GM23248 (cell line): ENCODE results near the gene SAMD1. TPM values are rescaled to one million over a fixed set of nuclear protein-coding genes. Genes with fewer than 3 reads are reported as not detected.
A peak's percentile ranks its signal among the peaks of the same experiment; 100 is the strongest.

ENCODE experiments used
- DNase-seq: peaks from one replicate; pipeline ENCODE4 v3.0.0-alpha.2; 2015
- H2AFZ ChIP-seq: fragments of 200-600 bp; sonication (generic); 2 replicates; pipeline ENCODE4 v1.6.1; 2016; ENCODE audit warnings: antibody characterized with exemption
- H3F3A ChIP-seq: fragments of 200-600 bp; sonication (generic); 2 replicates; pipeline ENCODE4 v1.6.1; 2016; ENCODE audit warnings: mild to moderate bottlenecking, antibody characterized with exemption, mixed run types; ENCODE audit not compliant: insufficient read depth
- H3K27ac ChIP-seq: fragments of 200-600 bp; sonication (generic); 2 replicates; pipeline ENCODE4 v1.5.1; 2016; ENCODE audit warnings: mild to moderate bottlenecking
- H3K27me3 ChIP-seq: fragments of 200-600 bp; sonication (generic); replicated peaks from 2 replicates; pipeline ENCODE4 v1.6.1; 2016; ENCODE audit warnings: mild to moderate bottlenecking; ENCODE audit not compliant: insufficient read depth
- H3K36me3 ChIP-seq: fragments of 200-600 bp; sonication (generic); 2 replicates; pipeline ENCODE4 v1.6.1; 2016; ENCODE audit warnings: low read depth, mild to moderate bottlenecking
- H3K4me1 ChIP-seq: fragments of 200-600 bp; sonication (generic); 2 replicates; pipeline ENCODE4 v1.6.1; 2016; ENCODE audit warnings: mild to moderate bottlenecking; ENCODE audit not compliant: insufficient read depth
- H3K4me2 ChIP-seq: fragments of 200-600 bp; sonication (generic); one replicate; pipeline ENCODE4 v1.6.1; 2016; ENCODE audit warnings: mild to moderate bottlenecking; ENCODE audit not compliant: unreplicated experiment
- H3K4me3 ChIP-seq: fragments of 200-600 bp; sonication (generic); 2 replicates; pipeline ENCODE4 v1.5.1; 2016; ENCODE audit warnings: mild to moderate bottlenecking
- H3K79me2 ChIP-seq: fragments of 200-600 bp; sonication (generic); 2 replicates; pipeline ENCODE4 v1.6.1; 2016; ENCODE audit warnings: mild to moderate bottlenecking; ENCODE audit not compliant: insufficient read depth
- H3K9ac ChIP-seq: fragments of 200-600 bp; sonication (generic); 2 replicates; pipeline ENCODE4 v1.6.1; 2016; ENCODE audit warnings: mild to moderate bottlenecking
- H3K9me2 ChIP-seq: fragments of 200-600 bp; sonication (generic); 2 replicates; pipeline ENCODE4 v1.6.1; 2016; ENCODE audit warnings: mixed run types, mild to moderate bottlenecking, moderate library complexity; ENCODE audit not compliant: insufficient read depth
- H3K9me3 ChIP-seq: fragments of 200-600 bp; sonication (generic); one replicate; pipeline ENCODE4 v1.6.1; 2017; ENCODE audit warnings: low read depth
- H4K20me1 ChIP-seq: fragments of 200-600 bp; sonication (generic); 2 replicates; pipeline ENCODE4 v1.6.0; 2016; ENCODE audit not compliant: insufficient read depth
- EZH2 ChIP-seq: fragments of 200-600 bp; sonication (generic); IDR thresholded peaks from 2 replicates; pipeline ENCODE4 v1.6.1; 2018; ENCODE audit warnings: antibody characterized with exemption, mild to moderate bottlenecking; ENCODE audit not compliant: insufficient read depth, poor library complexity, severe bottlenecking
- EZH2phosphoT487 ChIP-seq: fragments of 200-600 bp; sonication (generic); IDR thresholded peaks from 2 replicates; pipeline ENCODE4 v1.6.1; 2018; ENCODE audit warnings: antibody characterized with exemption, moderate library complexity, mild to moderate bottlenecking, low read depth; ENCODE audit not compliant: insufficient read depth
- WGBS, 2 experiments: methylation state at CpG; one replicate each; pipeline ENCODE4 v1.1.6; 2015 to 2017; ENCODE audit warnings: low lambda C conversion rate in 2 of 2, low coverage in 1 of 2; ENCODE audit errors: missing lambda C conversion rate in 2 of 2; 5-methylcytosine and 5-hydroxymethylcytosine counted together
- in situ Hi-C: fragments of 300-500 bp; cut with MboI; formaldehyde crosslinking; loops from 2 replicates; pipeline ENCODE4 v1.15.0; 2020
- polyA plus RNA-seq: library from polyadenylated mRNA; unstranded; fragments of >200 nt; fragmentation: Nextera tagmentation; extraction: Ambion mirVana; gene quantifications from 2 replicates; pipeline ENCODE4 v1.2.1, GENCODE V29; 2016
- total RNA-seq: library from RNA; depleted of rRNA; stranded (reverse); fragments of >200 nt; shearing (Covaris generic); gene quantifications from 2 replicates; pipeline ENCODE4 v1.2.3, GENCODE V29; 2014

The SAMD1 gene
- total and polyA plus RNA-seq, 2 experiments from 2014 or later: 5.7 to 50.8 TPM

DNA sequence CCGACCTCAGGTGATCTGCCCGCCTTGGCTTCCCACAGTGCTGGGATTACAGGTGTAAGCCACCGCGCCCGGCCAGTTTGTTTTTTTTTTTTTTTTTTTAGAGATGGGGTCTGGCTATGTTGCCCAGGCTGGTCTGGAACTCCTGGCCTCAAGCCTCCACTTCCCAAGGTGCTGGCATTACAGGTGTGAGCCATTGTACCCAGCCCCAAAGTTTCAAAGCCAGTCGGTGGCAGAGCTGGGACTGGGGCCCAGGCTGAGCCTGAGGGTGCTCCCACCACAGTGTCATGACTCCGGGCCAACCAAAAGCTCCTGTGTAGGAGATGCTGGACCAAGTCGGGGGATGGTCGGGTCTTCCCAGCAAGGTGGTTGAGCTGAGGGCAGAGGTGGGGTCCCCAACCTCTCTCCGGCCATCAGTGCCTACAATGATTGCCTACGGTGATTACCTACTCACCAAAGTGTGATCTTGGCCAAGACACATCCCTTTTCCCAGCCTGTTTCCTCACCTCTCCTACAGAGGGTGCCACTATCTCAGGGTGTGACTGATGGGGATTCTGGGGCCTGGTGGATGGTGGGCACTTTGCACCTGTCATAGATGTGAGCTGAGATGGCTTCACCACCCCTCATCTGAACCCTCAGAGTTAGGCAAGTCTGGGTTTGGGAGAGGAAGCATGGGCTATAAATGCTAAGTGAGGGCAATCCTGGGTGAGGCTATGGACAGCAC, 5.9 kb upstream of the SAMD1 start:
- no peak for DNase-seq
- H3F3A ChIP-seq: 0 out of 2 replicates have a peak, but pooled peaks cover 4% of the 10 kb centered on the region
- H3K36me3 ChIP-seq: 0 out of 2 replicates have a peak, but pooled peaks cover 8% of the 10 kb centered on the region
- H3K9me2 ChIP-seq: no peaks in the 10 kb centered on the region
- no peaks in the 10 kb centered on the region for H4K20me1 ChIP-seq
- in situ Hi-C loops: no loop called here
- H3K4me1 ChIP-seq: no peaks in the 10 kb centered on the region; the same call in 1 of the 2 replicates
- no peak for TF ChIP-seq EZH2phosphoT487
- no peak for TF ChIP-seq EZH2
- no peaks in the 10 kb centered on the region for H3K27me3 ChIP-seq
- no peak overlapping the region for H3K4me3 ChIP-seq
- no peak overlapping the region for H3K4me2 ChIP-seq
- no peak overlapping the region for H3K27ac ChIP-seq
- no peak overlapping the region for H2AFZ ChIP-seq
- 96 to 97% methylated on average over 11 of the region's 11 CpGs for WGBS, 2 experiments
- no peak overlapping the region for H3K9ac ChIP-seq
- H3K9me3 ChIP-seq: no peaks in the 10 kb centered on the region
- no peaks in the 10 kb centered on the region for H3K79me2 ChIP-seq

DNA sequence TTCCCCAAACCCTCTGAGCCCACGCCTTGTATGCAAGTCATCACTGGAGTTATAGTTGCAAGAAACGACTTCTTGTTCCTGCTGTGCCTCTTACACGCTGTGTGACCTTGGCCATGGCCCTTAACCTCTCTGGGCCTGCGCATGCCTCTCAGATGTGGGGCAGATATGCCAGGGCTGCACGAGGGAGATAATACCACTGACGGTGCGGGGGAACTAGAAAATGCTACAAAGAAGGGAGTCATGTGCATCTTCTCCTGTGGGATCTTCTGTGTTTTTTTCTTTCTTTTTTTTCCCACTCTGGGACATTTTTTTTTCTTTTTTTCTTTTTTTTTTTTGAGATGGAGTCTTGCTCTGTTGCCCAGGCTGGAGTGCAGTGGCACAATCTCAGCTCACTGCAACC, 4.3 kb upstream of the SAMD1 start:
- no peak overlapping the region for H3K4me3 ChIP-seq
- no peak overlapping the region for H3K9ac ChIP-seq
- DNase-seq: no peak
- H3K4me1 ChIP-seq: no peaks in the 10 kb centered on the region; the same call in 1 of the 2 replicates
- no peak overlapping the region for H3K27ac ChIP-seq
- no peak for TF ChIP-seq EZH2
- no peak for TF ChIP-seq EZH2phosphoT487
- H3K4me2 ChIP-seq: no peak overlapping the region
- H2AFZ ChIP-seq: no peak overlapping the region
- H3K9me2 ChIP-seq: no peaks in the 10 kb centered on the region
- H3K79me2 ChIP-seq: no peaks in the 10 kb centered on the region
- H3F3A ChIP-seq: 0 out of 2 replicates have a peak, but pooled peaks cover 4% of the 10 kb centered on the region
- WGBS, 2 experiments: 90 to 91% methylated on average over 7 of the region's 7 CpGs
- no peaks in the 10 kb centered on the region for H4K20me1 ChIP-seq
- in situ Hi-C loops: no loop called here
- H3K27me3 ChIP-seq: no peaks in the 10 kb centered on the region
- H3K36me3 ChIP-seq: 0 out of 2 replicates have a peak, but pooled peaks cover 5% of the 10 kb centered on the region
- no peaks in the 10 kb centered on the region for H3K9me3 ChIP-seq

- Histone ChIP-seq H3F3A (0 out of 2 replicates have a peak, but pooled peaks cover 4% of the 10 kb centered on the region), H3K27me3 (no peaks in the 10 kb centered on the region), H3K9ac (no peak overlapping the region), H3K79me2 (peaks cover 10% of the 10 kb centered on the region), H3K4me1 (peaks cover 3% of the 10 kb centered on the region), H3K9me2 (no peaks in the 10 kb centered on the region), H3K36me3 (0 out of 2 replicates have a peak, but pooled peaks cover 5% of the 10 kb centered on the region), H4K20me1 (no peaks in the 10 kb centered on the region), H3K4me3 (no peak overlapping the region), H3K9me3 (no peaks in the 10 kb centered on the region), H2AFZ (no peak overlapping the region), H3K4me2 (no peak overlapping the region), H3K27ac (no peak overlapping the region)
- no peak for TF ChIP-seq EZH2phosphoT487
- in situ Hi-C loops: no loop called here
- no peak for DNase-seq
- 97 to 98% methylated on average over 9 of the region's 9 CpGs for WGBS, 2 experiments
These were observed 2.7 kb upstream of the SAMD1 start for GRCh38 chr19:14093117-14093823.

DNA sequence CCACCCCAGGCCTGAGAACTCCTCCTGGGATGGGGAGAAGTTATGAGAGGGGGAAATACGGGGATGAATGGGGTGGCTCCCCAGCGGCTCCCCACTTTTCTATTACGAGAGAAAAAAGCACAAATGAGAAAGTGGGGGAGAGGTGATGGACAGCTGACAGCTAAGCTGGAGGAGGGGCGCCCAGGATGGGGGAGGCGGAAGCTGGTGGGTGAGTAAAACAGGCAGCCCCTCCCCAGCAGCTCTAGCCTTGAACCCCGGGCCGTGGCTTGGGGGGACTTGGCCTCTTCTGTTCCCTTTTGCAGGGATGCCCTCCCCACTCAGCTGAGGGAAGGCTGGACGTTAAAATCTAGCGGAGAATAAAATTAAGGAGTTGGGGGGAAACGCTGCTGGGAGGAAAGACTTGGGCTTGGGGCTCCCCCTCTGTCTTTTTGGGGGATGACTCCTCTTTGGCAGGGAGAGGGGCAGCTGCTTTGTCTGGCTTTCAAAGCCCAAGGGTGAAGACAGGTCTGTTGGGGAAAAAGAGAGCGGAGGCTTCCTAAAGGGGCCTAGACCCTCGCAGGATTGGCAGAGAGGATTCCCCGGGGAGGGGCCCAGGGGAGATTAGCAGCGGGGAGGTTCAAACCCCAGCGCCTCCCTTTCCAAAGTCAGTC, 1.4 kb upstream of the SAMD1 start:
- H3K4me3 ChIP-seq: peak overlapping the region; percentile 93
- peak overlapping the region; percentile 90 for H3K4me2 ChIP-seq
- H3K27ac ChIP-seq: peak overlapping the region; percentile 57
- WGBS, 2 experiments: 6 to 9% methylated on average over 15 of the region's 15 CpGs
- H4K20me1 ChIP-seq: no peaks in the 10 kb centered on the region
- 0 out of 2 replicates have a peak, but pooled peaks cover 5% of the 10 kb centered on the region for H3K36me3 ChIP-seq
- H3F3A ChIP-seq: 0 out of 2 replicates have a peak, but pooled peaks cover 4% of the 10 kb centered on the region
- H2AFZ ChIP-seq: peak overlapping the region; percentile 90
- no peaks in the 10 kb centered on the region for H3K9me2 ChIP-seq
- H3K27me3 ChIP-seq: no peaks in the 10 kb centered on the region
- peaks cover 10% of the 10 kb centered on the region for H3K79me2 ChIP-seq
- H3K4me1 ChIP-seq: peaks cover 3% of the 10 kb centered on the region
- TF ChIP-seq EZH2phosphoT487 (no peak), EZH2 (no peak)
- DNase-seq: peak; percentile 34
- no peaks in the 10 kb centered on the region for H3K9me3 ChIP-seq
- peak overlapping the region; percentile 81 for H3K9ac ChIP-seq
- in situ Hi-C loops: no loop called here
